Activated T-cell treated with anti-CD3 and anti-CD28 coated beads, Interleukin-2, amount 50 U/mL, for 72 hours (primary cell): Measurements from ENCODE around the gene NFKB2. TPM values are rescaled to one million over a fixed set of nuclear protein-coding genes. Genes with fewer than 3 reads are reported as not detected.
A peak's percentile ranks its signal among the peaks of the same experiment; 100 is the strongest.

ENCODE experiments used
- ATAC-seq, 2 donors: fragments of 150-1000 bp; cut with Tn5 transposase; replicated peaks in 1 of 2; 2 replicates each; pipeline ENCODE4 v1.10.0; 2021; ENCODE audit warnings: moderate library complexity in 2 of 2, mild to moderate bottlenecking in 1 of 2
- DNase-seq, 2 donors: peaks; one replicate each; pipeline ENCODE4 v3.0.0; 2021 to 2022; ENCODE audit warnings: mixed read lengths in 1 of 2
- H3K27ac Mint-ChIP-seq: one replicate; pipeline ENCODE4 v1.8.0; 2022; ENCODE audit warnings: mild to moderate bottlenecking, moderate library complexity, mixed read lengths
- H3K27me3 Mint-ChIP-seq: one replicate; pipeline ENCODE4 v1.8.0; 2022; ENCODE audit warnings: low read depth, mixed read lengths
- H3K36me3 Mint-ChIP-seq, 2 donors: one replicate each; pipeline ENCODE4 v1.8.0; 2022; ENCODE audit warnings: mixed read lengths in 2 of 2, mild to moderate bottlenecking in 1 of 2; ENCODE audit not compliant: insufficient read depth in 2 of 2
- H3K4me1 Mint-ChIP-seq: one replicate; pipeline ENCODE4 v1.8.0; 2022; ENCODE audit warnings: low read depth, mixed read lengths
- H3K4me3 Mint-ChIP-seq, 2 donors: one replicate each; pipeline ENCODE4 v1.8.0; 2022; ENCODE audit warnings: mild to moderate bottlenecking in 2 of 2, mixed read lengths in 2 of 2, moderate library complexity in 2 of 2
- H3K9me3 Mint-ChIP-seq, 2 donors: one replicate each; pipeline ENCODE4 v1.8.0; 2022; ENCODE audit warnings: mixed read lengths in 2 of 2
- total RNA-seq, 2 donors: library from RNA; stranded (reverse); gene quantifications; one replicate each; pipeline ENCODE4 v1.2.3, GENCODE V29; 2022

Gene NFKB2
- total RNA-seq, 2 donors from 2014 or later = 472 to 564 TPM

DNA sequence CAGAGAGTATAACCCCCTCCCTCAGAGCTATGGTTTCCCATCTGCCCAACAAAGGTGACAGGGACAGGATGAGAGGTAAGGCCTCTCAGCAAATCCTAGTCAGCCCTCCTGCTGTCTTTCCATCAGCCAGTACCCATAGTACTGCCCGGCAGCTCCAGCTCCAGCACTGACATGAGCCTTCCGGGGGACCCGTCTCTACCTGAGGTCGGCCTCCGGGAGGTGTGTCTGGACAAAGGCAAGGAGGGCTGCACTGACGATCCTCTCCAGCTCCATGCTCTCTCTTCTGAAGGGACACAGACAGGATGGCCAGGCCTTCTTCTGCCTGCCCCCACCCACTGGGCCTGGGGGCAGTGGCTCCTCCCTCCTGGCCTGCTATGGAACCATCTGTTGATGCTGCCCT, 29.4 kb downstream of the NFKB2 start:
- H3K27ac Mint-ChIP-seq = no peak overlapping the region
- ATAC-seq (no peak), DNase-seq (no peak)
- H3K27me3 Mint-ChIP-seq = no peaks in the 10 kb centered on the region
- peaks cover 2% of the 10 kb centered on the region in 2 donors for H3K36me3 Mint-ChIP-seq
- peaks cover 49% of the 10 kb centered on the region for H3K4me1 Mint-ChIP-seq
- no peaks in the 10 kb centered on the region for H3K9me3 Mint-ChIP-seq
- H3K4me3 Mint-ChIP-seq = no peak overlapping the region

DNA sequence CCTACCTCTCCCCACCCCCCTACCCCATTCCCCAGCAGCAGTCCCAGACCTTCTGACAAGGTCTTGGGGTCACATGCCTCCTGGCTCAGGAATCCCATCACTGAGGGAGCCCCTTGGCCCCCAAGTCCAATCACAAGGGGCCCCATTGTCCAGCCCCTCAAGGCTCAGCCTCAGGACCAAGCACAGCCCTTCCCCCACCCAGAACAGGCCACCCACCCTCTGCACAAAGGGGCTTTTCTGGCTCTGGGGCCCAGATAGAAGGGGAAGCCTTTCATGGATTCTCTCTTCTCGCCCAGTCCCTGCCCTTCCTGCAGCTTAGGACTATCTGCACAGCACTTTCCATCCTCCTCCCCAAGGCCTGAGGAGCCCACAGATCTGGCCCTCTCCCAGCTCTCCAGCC, 29.9 kb downstream of the NFKB2 start:
- no peak for DNase-seq
- Mint-ChIP-seq H3K27me3 (no peaks in the 10 kb centered on the region), H3K36me3 (peaks cover 2% of the 10 kb centered on the region in 2 donors), H3K4me3 (no peak overlapping the region), H3K27ac (no peak overlapping the region), H3K4me1 (peaks cover 43% of the 10 kb centered on the region), H3K9me3 (no peaks in the 10 kb centered on the region)
- no peak for ATAC-seq

DNA sequence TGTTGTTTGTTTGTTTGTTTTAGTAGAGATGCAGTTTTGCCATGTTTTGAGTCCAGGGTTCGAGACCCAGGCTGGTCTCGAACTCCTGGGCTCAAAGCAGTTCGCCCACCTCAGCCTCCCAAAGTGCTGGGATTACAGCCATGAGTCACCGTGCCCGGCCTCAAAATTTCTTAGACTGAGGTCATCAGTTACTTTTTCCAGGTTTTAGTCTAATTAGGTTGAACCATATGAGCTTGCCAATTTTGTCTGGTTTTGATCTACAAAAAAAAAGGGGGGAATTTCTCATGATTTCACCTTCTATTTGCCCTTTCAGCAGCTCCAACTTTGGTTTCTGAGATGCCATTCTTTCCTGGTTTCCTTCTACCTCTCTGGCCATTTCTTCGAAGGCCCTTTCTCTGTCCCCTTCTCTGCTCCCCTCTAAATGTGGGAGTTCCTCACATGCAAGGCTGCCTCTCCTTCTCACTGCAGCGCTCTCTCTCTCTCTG, 31.3 kb downstream of the NFKB2 start:
- Mint-ChIP-seq H3K27me3 (no peaks in the 10 kb centered on the region), H3K4me3 (no peak overlapping the region), H3K36me3 (peaks cover 0 to 2% of the 10 kb centered on the region in 2 donors), H3K9me3 (no peaks in the 10 kb centered on the region), H3K4me1 (peaks cover 48% of the 10 kb centered on the region), H3K27ac (peak overlapping the region; percentile 7)
- no peak for DNase-seq
- no peak for ATAC-seq

DNA sequence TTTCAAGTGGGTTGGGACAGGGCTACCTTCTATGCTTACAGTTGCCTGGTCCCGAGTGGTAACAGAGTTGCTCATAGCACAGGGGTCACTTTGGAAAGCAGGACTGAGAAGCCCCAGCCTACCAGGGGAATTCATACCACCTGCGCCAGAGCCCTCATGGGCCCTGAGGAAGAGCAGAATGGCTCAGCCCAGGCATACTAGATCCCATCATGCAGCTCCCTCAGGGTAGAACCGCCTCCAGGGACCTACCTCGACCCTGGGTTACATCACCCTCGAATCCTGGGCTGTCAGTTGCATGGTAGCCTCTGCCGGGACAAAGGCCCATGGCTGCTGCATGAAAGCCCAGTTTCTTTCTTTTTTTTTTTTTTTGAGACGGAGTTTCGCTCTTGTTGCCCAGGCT, 34.0 kb downstream of the NFKB2 start:
- H3K4me3 Mint-ChIP-seq = no peak overlapping the region
- peaks cover 52% of the 10 kb centered on the region for H3K4me1 Mint-ChIP-seq
- no peaks in the 10 kb centered on the region for H3K9me3 Mint-ChIP-seq
- H3K27ac Mint-ChIP-seq = no peak overlapping the region
- ATAC-seq (no peak), DNase-seq (no peak)
- H3K36me3 Mint-ChIP-seq = peaks cover 2 to 6% of the 10 kb centered on the region in 2 donors
- H3K27me3 Mint-ChIP-seq = no peaks in the 10 kb centered on the region

DNA sequence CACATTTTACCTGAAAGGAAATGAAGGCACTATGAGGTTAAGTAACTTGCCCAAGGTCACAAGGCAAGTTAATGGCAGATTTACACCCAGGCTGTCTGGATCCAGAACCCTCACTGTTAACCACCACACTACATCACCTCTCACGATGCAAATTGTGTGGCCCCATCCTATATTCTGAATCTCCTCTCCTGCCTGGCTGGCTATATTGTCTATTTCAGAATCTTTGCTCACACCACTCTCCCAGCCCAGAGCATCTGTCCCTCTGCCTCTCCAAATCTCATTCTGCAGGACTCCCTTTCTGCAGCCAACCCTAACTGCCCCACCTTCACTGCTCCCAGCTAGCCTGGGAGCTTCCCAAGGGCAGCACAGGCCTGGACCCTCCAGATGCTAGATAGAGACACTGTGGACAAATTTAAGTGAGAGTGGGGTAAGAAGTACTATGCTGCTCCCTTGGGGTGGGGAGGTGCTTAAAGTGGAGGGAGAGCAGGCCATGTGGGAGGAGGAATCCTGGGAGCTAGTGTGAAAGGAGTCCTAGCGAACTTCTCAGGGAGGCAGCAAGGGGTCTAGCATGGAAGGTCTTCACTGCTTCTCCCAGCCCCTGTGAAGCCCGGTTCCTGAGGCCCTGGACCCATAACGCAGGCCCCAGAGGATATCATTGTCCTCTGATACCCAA, 36.1 kb downstream of the NFKB2 start:
- peak overlapping the region; percentile 96 for H3K27ac Mint-ChIP-seq
- DNase-seq (no peak), ATAC-seq (no peak)
- H3K9me3 Mint-ChIP-seq = no peaks in the 10 kb centered on the region
- peaks cover 59% of the 10 kb centered on the region for H3K4me1 Mint-ChIP-seq
- H3K36me3 Mint-ChIP-seq = peaks cover 2 to 6% of the 10 kb centered on the region in 2 donors
- peak overlapping the region; percentile 84 to 96 for H3K4me3 Mint-ChIP-seq
- H3K27me3 Mint-ChIP-seq = no peaks in the 10 kb centered on the region

DNA sequence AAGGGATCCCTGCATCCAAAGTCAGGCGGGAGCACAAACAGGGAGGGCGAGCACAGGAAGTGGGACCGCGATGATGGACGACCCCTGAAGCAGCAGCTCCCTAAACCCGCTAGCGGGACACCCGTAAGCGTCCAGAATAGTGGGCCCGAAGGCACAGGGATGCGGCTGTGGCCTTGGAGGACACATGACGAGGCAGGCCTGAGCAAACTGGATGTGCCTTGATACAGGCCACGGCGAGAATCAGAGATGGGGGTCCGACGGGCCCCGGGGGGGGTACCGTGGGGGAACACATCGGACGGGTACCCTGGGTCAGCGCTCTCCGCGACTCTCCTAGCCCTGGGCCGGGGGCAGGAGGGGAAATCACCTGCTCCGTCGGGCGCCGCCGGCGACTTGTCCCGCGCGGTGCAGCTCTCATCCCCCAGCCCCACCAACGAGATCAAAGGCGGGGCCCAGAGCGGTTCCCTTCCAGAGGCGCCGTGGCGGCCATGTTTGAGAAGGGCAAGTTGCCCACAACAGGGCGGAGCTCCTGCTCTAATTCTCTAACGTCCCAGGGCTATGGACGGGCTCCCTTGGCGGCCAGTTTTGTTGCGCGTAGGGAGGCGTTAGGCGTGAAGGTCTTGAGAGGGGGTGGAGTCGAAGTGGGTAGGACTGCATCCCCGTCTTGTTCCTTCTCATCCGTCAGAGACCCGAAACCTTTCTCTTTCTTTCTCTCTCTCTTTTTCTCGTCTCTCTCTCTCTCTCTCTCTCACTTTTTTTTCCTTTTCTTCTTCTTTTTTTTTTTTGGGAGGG, 36.9 kb downstream of the NFKB2 start, which contains the start of gene CUEDC2:
CUEDC2 (minus strand) TSS at position 413 of the 789 bp plus-strand sequence. CDS start 7,386 bp downstream, outside the sequence.
- H3K4me3 Mint-ChIP-seq = peak within 1 kb of the TSS; percentile 84 to 96
- peak within 1 kb of the TSS; percentile 96 for H3K27ac Mint-ChIP-seq
- H3K27me3 Mint-ChIP-seq = no peaks in the 10 kb centered on the region
- peaks cover 59% of the 10 kb centered on the region for H3K4me1 Mint-ChIP-seq
- peak; percentile 95 for ATAC-seq
- H3K9me3 Mint-ChIP-seq = no peaks in the 10 kb centered on the region
- DNase-seq = peak; percentile 97 to 99
- peaks cover 6% of the 10 kb centered on the region in 2 donors for H3K36me3 Mint-ChIP-seq

DNA sequence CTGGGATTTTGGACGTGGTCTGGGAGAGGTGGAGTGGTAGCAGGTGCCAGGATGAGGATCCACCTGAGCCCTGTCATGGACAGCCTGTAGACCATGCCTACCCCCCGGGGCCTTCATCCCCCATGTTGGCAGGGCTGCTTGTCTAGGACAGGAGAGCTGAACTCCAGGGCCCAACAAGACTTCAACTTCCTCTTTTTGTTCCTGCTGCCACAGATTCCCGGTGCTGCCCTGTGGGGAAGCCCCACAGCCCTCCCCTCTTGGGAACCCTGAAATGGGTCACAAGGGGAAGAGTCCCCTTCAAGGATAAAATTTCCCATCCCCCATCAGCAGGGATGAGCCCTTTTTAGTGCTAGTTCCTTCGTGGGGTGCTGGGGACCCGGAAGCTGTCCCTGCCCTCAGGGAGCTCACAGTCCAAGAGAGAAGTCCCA, 38.1 kb downstream of the NFKB2 start:
- no peak for DNase-seq
- Mint-ChIP-seq H3K9me3 (no peaks in the 10 kb centered on the region), H3K36me3 (peaks cover 8 to 10% of the 10 kb centered on the region in 2 donors), H3K4me1 (peaks cover 65% of the 10 kb centered on the region), H3K4me3 (peak overlapping the region; percentile 84 to 96), H3K27me3 (no peaks in the 10 kb centered on the region), H3K27ac (peak overlapping the region; percentile 96)
- no peak for ATAC-seq

DNA sequence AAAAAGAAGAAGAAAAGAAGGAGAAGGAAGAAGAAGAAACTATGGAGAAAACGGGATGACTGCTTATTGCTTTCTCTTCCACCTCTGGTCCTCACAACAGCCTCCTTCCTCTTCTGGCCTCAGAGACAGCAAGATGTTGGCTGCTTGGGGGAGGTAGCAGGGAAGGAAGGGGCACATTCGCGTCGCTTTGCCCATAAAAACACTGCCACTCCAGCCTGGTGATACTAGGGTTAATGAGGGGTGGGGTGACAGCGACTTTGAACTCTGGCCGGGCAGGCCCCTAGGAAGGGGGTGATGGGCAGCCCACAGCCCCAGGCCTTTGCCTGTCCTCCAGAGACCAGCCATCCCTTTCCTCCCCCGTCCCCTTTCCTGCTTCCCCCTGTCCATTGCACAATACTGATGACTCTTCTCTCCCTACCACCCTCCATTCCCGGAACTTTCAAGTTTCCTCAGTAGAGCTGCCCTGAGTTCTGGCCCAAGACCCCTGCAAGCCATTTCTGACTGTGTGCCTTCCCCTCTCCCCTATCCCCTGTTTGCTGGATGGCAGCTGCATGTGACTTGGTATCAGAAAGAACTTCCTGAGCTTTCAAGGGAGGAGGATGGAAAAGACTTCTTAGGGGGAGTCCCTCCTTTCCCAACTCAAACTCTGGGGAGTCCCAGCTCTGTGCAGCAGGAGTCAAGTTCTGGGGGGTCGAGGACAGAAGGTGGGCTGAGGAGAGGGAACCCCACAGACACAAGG, 39.1 kb downstream of the NFKB2 start:
- DNase-seq (no peak), ATAC-seq (no peak)
- peak overlapping the region; percentile 96 for H3K27ac Mint-ChIP-seq
- no peaks in the 10 kb centered on the region for H3K9me3 Mint-ChIP-seq
- no peaks in the 10 kb centered on the region for H3K27me3 Mint-ChIP-seq
- peak overlapping the region; percentile 84 to 92 for H3K4me3 Mint-ChIP-seq
- peaks cover 65% of the 10 kb centered on the region for H3K4me1 Mint-ChIP-seq
- peaks cover 8 to 10% of the 10 kb centered on the region in 2 donors for H3K36me3 Mint-ChIP-seq

DNA sequence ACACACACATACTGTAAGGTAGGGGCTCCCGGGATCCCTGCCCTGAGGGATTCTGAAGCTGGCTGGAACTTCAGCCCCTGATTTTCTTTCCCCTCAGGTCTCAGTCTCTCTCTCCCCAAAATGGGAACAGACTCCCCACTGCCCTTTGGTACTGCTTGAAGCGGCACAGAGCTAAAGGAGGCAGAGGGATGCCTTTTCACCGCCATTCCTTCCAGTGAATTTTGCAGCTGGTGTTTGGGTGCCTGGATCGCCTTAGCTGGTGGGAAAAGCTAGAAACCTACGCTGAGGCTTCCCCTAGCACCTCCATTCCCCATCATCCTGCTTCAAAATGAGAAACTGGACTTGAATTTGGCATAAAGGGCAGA, 39.6 kb downstream of the NFKB2 start:
- no peaks in the 10 kb centered on the region for H3K9me3 Mint-ChIP-seq
- peaks cover 65% of the 10 kb centered on the region for H3K4me1 Mint-ChIP-seq
- peak overlapping the region; percentile 96 for H3K27ac Mint-ChIP-seq
- ATAC-seq = no peak
- no peak for DNase-seq
- H3K36me3 Mint-ChIP-seq = peaks cover 8 to 10% of the 10 kb centered on the region in 2 donors
- H3K4me3 Mint-ChIP-seq = peak overlapping the region; percentile 84 to 92
- no peaks in the 10 kb centered on the region for H3K27me3 Mint-ChIP-seq

DNA sequence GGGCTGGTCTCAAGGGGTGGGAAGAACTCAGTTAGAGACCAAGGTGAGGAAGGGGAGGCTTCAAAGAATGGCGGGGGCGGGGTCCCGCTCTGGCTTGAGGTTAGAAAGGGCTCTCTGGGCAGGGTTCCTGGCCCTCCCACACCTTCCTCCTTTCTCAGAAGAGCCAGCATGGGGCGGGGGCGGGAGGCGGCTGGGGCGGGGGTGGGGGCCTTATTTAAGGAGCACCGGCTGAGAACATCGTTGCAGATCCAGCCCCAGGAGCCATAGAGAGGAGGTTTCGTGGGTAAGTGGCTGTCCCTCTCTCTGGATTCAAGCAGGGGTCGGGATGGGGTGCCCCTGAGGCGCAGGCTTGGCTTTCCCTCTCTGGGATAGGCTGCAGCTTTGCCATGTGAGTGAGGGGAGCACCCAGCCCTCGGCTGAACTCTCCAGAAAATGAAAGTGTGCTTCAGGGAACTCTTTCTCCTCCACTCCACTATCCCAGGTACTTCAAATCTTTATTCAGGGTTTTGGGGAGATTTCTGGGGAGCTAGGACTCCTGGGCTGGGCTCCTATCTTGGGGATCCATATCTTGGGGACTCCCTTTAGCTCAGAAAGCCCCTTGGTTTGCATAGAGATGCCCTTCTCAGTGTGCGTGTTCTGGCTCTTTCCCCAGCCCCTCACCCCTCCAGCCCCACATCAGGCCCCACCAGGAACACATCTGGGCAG, 40.2 kb downstream of the NFKB2 start:
- DNase-seq (peak; percentile 51 to 66), ATAC-seq (peak; percentile 23 to 29)
- H3K4me1 Mint-ChIP-seq = peaks cover 65% of the 10 kb centered on the region
- H3K27ac Mint-ChIP-seq = peak overlapping the region; percentile 96
- no peaks in the 10 kb centered on the region for H3K27me3 Mint-ChIP-seq
- H3K4me3 Mint-ChIP-seq = peak overlapping the region; percentile 84 to 92
- H3K9me3 Mint-ChIP-seq = no peaks in the 10 kb centered on the region
- H3K36me3 Mint-ChIP-seq = peaks cover 8 to 10% of the 10 kb centered on the region in 2 donors

DNA sequence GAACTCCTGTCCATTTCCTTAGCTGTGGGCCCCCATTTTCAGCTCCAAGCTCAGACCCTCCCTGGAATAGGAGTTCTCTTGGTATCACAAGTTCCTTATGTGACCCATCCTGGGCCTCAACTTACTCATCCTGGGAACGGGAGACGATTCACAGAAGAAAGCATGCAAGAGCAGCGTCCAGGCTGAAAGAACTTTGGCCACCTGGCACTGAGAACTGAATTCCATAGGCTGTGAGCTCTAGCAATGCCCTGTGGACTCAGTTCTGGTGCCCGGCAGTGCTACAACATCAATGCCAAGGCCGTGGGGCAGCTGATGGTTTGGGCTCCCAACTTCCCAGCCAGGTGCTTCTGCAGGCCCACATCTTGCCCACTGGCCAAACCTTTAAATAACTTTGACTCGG, 40.8 kb downstream of the NFKB2 start:
- ATAC-seq (no peak), DNase-seq (no peak)
- H3K4me1 Mint-ChIP-seq = peaks cover 63% of the 10 kb centered on the region

DNA sequence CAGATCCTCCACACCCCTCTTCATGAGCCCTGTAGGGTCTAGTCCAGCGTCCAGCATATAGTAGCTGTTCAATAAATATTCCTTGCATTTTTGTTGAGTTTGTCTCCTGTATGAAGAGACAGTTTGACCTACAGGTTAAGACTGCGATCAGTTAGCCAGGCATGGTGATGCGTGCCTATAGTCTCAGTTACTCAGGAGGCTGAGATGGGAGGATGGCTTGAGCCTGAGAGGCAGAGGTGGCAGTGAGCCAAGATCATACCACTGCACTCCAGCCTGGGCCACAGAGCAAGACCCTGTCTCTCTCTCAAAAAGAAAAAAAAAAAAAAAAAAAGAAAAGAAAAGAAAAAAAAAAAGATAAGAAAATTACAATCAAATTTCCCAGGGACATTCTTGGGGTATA, 42.0 kb downstream of the NFKB2 start:
- H3K4me3 Mint-ChIP-seq = peak overlapping the region; percentile 84 to 92
- ATAC-seq = no peak
- H3K27ac Mint-ChIP-seq = peak overlapping the region; percentile 90
- H3K9me3 Mint-ChIP-seq = no peaks in the 10 kb centered on the region
- H3K27me3 Mint-ChIP-seq = no peaks in the 10 kb centered on the region
- no peak for DNase-seq
- H3K4me1 Mint-ChIP-seq = peaks cover 56% of the 10 kb centered on the region
- peaks cover 6% of the 10 kb centered on the region in 2 donors for H3K36me3 Mint-ChIP-seq

More for the DNA sequence above, 40.8 kb downstream of the NFKB2 start:
- Mint-ChIP-seq H3K27ac (peak overlapping the region; percentile 90), H3K27me3 (no peaks in the 10 kb centered on the region), H3K36me3 (peaks cover 8 to 10% of the 10 kb centered on the region in 2 donors), H3K4me3 (peak overlapping the region; percentile 84 to 92), H3K9me3 (no peaks in the 10 kb centered on the region)
